ENCODE results near the gene COX4I2. TPM values are rescaled to one million over a fixed set of nuclear protein-coding genes. Genes with fewer than 3 reads are reported as not detected.
A peak's percentile ranks its signal among the peaks of the same experiment; 100 is the strongest.
"Not testable (repeated sequence)": the region's sequence is repeated elsewhere in the genome, so short reads cannot be mapped to it uniquely, and the experiment has no call there.

Gene COX4I2
- total and polyA plus RNA-seq, 2 donors (not counting 1 experiment from before 2014, with no cell fraction given): not detected

DNA sequence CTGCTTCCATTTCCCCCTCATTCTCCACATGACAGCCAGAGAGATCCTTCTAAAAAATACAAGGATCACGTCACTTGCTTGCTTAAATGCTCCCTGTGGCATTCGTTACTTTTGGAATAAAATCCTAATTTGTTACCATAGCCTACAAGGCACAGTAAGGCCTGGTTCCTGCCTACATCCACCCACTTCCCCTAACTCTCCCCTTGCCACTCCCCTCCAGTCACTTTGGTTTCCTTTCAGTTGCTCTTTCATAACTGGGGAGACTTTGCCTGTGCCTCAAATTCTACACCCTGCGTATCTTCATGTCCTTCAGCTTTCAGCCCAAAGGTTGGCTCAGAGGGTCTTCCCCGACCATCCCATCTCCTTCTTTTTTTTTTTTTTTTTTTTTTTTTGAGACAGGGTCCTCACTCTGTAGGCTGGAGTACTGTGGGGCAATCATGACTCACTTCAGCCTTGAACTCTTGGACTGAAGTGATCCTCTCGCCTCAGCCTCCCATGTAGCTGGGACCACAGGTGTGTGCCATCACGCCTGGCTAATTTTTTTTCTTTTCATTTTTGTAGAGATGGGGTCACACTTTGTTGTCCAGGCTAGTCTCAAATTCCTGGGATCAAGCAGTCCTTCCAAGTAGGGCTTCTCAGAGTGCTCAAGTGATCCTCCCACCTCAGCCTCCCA is 20.1 kb upstream of the COX4I2 start:
- Mint-ChIP-seq H3K4me3 (peak overlapping the region; percentile 23), H3K27ac (peak overlapping the region; percentile 38), H3K27me3 (no peaks in the 10 kb centered on the region), H3K9me3 (ENCODE audit: insufficient read depth) (no peaks in the 10 kb centered on the region), H3K4me1 (peaks cover 26% of the 10 kb centered on the region)
- H3K36me3 ChIP-seq (replicated peaks in 1 of 2; ENCODE audit: control extremely low read depth in 1 of 2, control insufficient read depth in 1 of 2, extremely low read depth in 1 of 2, insufficient read depth in 2 of 2, low read length in 1 of 2): no peaks in the 10 kb centered on the region
- H4K20me1 ChIP-seq (ENCODE audit: control insufficient read depth, insufficient read depth, low read length, poor library complexity, severe bottlenecking): no peaks in the 10 kb centered on the region
- H3K4me1 ChIP-seq (ENCODE audit: control insufficient read depth in 2 of 2, insufficient read depth in 2 of 2, low read length in 2 of 2): peaks cover 25% of the 10 kb centered on the region in 2 donors
- TF ChIP-seq, protein P1, sequence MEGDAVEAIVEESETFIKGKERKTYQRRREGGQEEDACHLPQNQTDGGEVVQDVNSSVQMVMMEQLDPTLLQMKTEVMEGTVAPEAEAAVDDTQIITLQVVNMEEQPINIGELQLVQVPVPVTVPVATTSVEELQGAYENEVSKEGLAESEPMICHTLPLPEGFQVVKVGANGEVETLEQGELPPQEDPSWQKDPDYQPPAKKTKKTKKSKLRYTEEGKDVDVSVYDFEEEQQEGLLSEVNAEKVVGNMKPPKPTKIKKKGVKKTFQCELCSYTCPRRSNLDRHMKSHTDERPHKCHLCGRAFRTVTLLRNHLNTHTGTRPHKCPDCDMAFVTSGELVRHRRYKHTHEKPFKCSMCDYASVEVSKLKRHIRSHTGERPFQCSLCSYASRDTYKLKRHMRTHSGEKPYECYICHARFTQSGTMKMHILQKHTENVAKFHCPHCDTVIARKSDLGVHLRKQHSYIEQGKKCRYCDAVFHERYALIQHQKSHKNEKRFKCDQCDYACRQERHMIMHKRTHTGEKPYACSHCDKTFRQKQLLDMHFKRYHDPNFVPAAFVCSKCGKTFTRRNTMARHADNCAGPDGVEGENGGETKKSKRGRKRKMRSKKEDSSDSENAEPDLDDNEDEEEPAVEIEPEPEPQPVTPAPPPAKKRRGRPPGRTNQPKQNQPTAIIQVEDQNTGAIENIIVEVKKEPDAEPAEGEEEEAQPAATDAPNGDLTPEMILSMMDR (IDR thresholded peaks at IDR 0.05): no peak
- no peak for TF ChIP-seq EZH2 (IDR thresholded peaks at IDR 0.05; ENCODE audit: borderline replicate concordance, insufficient read depth, low read depth, low read length, poor library complexity, severe bottlenecking)
- CTCF ChIA-PET: interaction anchor here (1.3 to 16.3 kb wide), 2 partner anchors 44 to 60 kb away, joined by 4 to 587 read pairs; no protein-coding TSS in a partner anchor
- H3K4me3 ChIP-seq (ENCODE audit: control extremely low read depth in 1 of 5, extremely low read depth in 1 of 5, insufficient read depth in 1 of 5, low read depth in 2 of 5, low read length in 4 of 5): no peak overlapping the region
- H3K27me3 ChIP-seq (replicated peaks in 1 of 4; ENCODE audit: control extremely low read depth in 1 of 4, control insufficient read depth in 3 of 4, insufficient read depth in 4 of 4, low read length in 3 of 4): no peaks in the 10 kb centered on the region
- H3K9ac ChIP-seq (ENCODE audit: low read length): no peak overlapping the region
- POLR2A ChIA-PET: no interaction called here
- intact Hi-C loops (cut with micrococcal nuclease): no loop called here
- H3K4me2 ChIP-seq (replicated peaks; ENCODE audit: low read depth, low read length, poor library complexity, severe bottlenecking): peak overlapping the region; percentile 54
- WGBS (ENCODE audit: insufficient coverage): 41% methylated on average over 3 of the region's 6 CpGs
- ATAC-seq (ENCODE audit: low read depth): no peak
- H3K9me3 ChIP-seq (ENCODE audit: control extremely low read depth in 1 of 3, control insufficient read depth in 2 of 3, insufficient read depth in 1 of 3, low read length in 2 of 3): no peaks in the 10 kb centered on the region
- peak; percentile 51 for DNase-seq
- H2AFZ ChIP-seq (ENCODE audit: insufficient read depth, low read depth, low read length, poor library complexity, severe bottlenecking): peak overlapping the region; percentile 20
- no peak overlapping the region for H3K27ac ChIP-seq (ENCODE audit: low read length in 2 of 2)
- no peaks in the 10 kb centered on the region for H3K79me2 ChIP-seq (ENCODE audit: control insufficient read depth, insufficient read depth, low read length)

DNA sequence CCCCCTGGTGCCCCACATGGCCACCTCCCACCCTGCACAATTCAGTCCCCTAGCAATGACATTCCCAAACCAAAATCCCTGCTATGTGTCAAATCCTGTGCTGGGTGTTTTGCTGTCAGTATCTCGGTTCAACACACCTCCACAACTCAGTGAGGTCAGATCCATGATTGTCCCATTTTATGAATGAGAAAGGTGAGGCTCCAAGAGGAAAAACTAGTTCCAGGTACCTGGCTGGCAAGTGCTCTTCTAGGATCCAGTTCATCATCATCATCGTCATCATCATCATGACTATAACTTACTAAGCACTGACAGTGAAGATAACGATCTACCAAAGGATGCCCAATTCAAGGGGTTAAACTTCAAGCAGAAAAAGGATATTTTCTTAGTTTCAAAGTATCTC is 17.5 kb upstream of the COX4I2 start:
- WGBS (ENCODE audit: insufficient coverage): no CpG with 5 or more reads among the region's 3 CpGs
- Histone ChIP-seq H2AFZ (ENCODE audit: insufficient read depth, low read depth, low read length, poor library complexity, severe bottlenecking) (no peak overlapping the region), H3K27ac (ENCODE audit: low read length in 2 of 2) (no peak overlapping the region), H3K9me3 (ENCODE audit: control extremely low read depth in 1 of 3, control insufficient read depth in 2 of 3, insufficient read depth in 1 of 3, low read length in 2 of 3) (no peaks in the 10 kb centered on the region), H3K4me1 (ENCODE audit: control insufficient read depth in 2 of 2, insufficient read depth in 2 of 2, low read length in 2 of 2) (peaks cover 28 to 29% of the 10 kb centered on the region in 2 donors), H3K9ac (ENCODE audit: low read length) (no peak overlapping the region), H3K4me3 (ENCODE audit: control extremely low read depth in 1 of 5, extremely low read depth in 1 of 5, insufficient read depth in 1 of 5, low read depth in 2 of 5, low read length in 4 of 5) (no peak overlapping the region), H3K27me3 (replicated peaks in 1 of 4; ENCODE audit: control extremely low read depth in 1 of 4, control insufficient read depth in 3 of 4, insufficient read depth in 4 of 4, low read length in 3 of 4) (no peaks in the 10 kb centered on the region), H3K36me3 (replicated peaks in 1 of 2; ENCODE audit: control extremely low read depth in 1 of 2, control insufficient read depth in 1 of 2, extremely low read depth in 1 of 2, insufficient read depth in 2 of 2, low read length in 1 of 2) (no peaks in the 10 kb centered on the region), H3K4me2 (replicated peaks; ENCODE audit: low read depth, low read length, poor library complexity, severe bottlenecking) (no peak overlapping the region), H4K20me1 (ENCODE audit: control insufficient read depth, insufficient read depth, low read length, poor library complexity, severe bottlenecking) (no peaks in the 10 kb centered on the region), H3K79me2 (ENCODE audit: control insufficient read depth, insufficient read depth, low read length) (no peaks in the 10 kb centered on the region)
- POLR2A ChIA-PET: no interaction called here
- no peaks in the 10 kb centered on the region for H3K9me3 Mint-ChIP-seq (ENCODE audit: insufficient read depth)
- H3K27me3 Mint-ChIP-seq: no peaks in the 10 kb centered on the region
- CTCF ChIA-PET: interaction anchor here (16.3 kb wide), 1 partner anchor 63 kb away, joined by 587 read pairs; no protein-coding TSS in a partner anchor
- no peak overlapping the region for H3K4me3 Mint-ChIP-seq
- intact Hi-C loops (cut with micrococcal nuclease): no loop called here
- no peak for ATAC-seq (ENCODE audit: low read depth)
- no peak overlapping the region for H3K27ac Mint-ChIP-seq
- TF ChIP-seq, protein P1 (IDR thresholded peaks at IDR 0.05): no peak
- TF ChIP-seq EZH2 (IDR thresholded peaks at IDR 0.05; ENCODE audit: borderline replicate concordance, insufficient read depth, low read depth, low read length, poor library complexity, severe bottlenecking): no peak
- peaks cover 26% of the 10 kb centered on the region for H3K4me1 Mint-ChIP-seq
- no peak for DNase-seq

DNA sequence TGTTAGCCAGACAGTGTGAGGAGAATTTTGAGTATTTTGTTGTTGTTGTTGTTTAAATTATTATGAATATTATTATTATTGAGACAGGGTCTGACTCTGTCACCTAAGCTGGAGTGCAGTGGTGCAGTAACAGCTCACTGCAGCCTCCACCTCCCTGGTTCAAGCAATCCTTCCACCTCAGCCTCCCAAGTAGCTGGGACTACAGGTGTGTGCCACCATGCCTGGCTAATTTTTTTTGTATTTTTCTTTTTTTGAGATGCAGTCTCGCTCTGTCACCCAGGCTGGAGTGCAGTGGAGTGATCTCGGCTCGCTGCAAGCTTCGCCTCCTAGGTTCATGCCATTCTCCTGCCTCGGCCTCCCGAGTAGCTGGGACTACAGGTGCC is 14.6 kb upstream of the COX4I2 start:
- H3K36me3 ChIP-seq (replicated peaks in 1 of 2; ENCODE audit: control extremely low read depth in 1 of 2, control insufficient read depth in 1 of 2, extremely low read depth in 1 of 2, insufficient read depth in 2 of 2, low read length in 1 of 2); H3K4me3 ChIP-seq (ENCODE audit: control extremely low read depth in 1 of 5, extremely low read depth in 1 of 5, insufficient read depth in 1 of 5, low read depth in 2 of 5, low read length in 4 of 5); H3K79me2 ChIP-seq (ENCODE audit: control insufficient read depth, insufficient read depth, low read length); H3K9ac ChIP-seq (ENCODE audit: low read length); H3K27ac Mint-ChIP-seq; H3K27me3 ChIP-seq (replicated peaks in 1 of 4; ENCODE audit: control extremely low read depth in 1 of 4, control insufficient read depth in 3 of 4, insufficient read depth in 4 of 4, low read length in 3 of 4); H3K4me2 ChIP-seq (replicated peaks; ENCODE audit: low read depth, low read length, poor library complexity, severe bottlenecking); ATAC-seq (ENCODE audit: low read depth); H3K27me3 Mint-ChIP-seq; DNase-seq; H3K9me3 ChIP-seq (ENCODE audit: control extremely low read depth in 1 of 3, control insufficient read depth in 2 of 3, insufficient read depth in 1 of 3, low read length in 2 of 3); H3K4me3 Mint-ChIP-seq; H2AFZ ChIP-seq (ENCODE audit: insufficient read depth, low read depth, low read length, poor library complexity, severe bottlenecking); intact Hi-C loops (cut with micrococcal nuclease); H4K20me1 ChIP-seq (ENCODE audit: control insufficient read depth, insufficient read depth, low read length, poor library complexity, severe bottlenecking); POLR2A ChIA-PET; H3K27ac ChIP-seq (ENCODE audit: low read length in 2 of 2); H3K9me3 Mint-ChIP-seq (ENCODE audit: insufficient read depth): not testable (repeated sequence)
- CTCF ChIA-PET: interaction anchor here (3.3 kb wide), 1 partner anchor 11 kb away, joined by 12 read pairs; no protein-coding TSS in a partner anchor
- 100% methylated on average over 1 of the region's 6 CpGs for WGBS (ENCODE audit: insufficient coverage)
- peaks cover 19 to 21% of the 10 kb centered on the region in 2 donors for H3K4me1 ChIP-seq (ENCODE audit: control insufficient read depth in 2 of 2, insufficient read depth in 2 of 2, low read length in 2 of 2)
- peaks cover 22% of the 10 kb centered on the region for H3K4me1 Mint-ChIP-seq
